SU-DHL-6 (cell line): ENCODE measurements around the gene KRTAP12-1.

ENCODE experiments used
- H2AFZ ChIP-seq: fragments of 200-600 bp; sonication (generic); 2 replicates; pipeline ENCODE4 v1.6.1; 2014; ENCODE audit warnings: low read depth, mild to moderate bottlenecking, moderate library complexity, mixed read lengths, antibody characterized with exemption, low read length; ENCODE audit not compliant: severe bottlenecking
- H3F3A ChIP-seq: fragments of 200-600 bp; shearing (Covaris generic); 2 replicates; pipeline ENCODE4 v1.6.0; 2016; ENCODE audit warnings: antibody characterized with exemption, mild to moderate bottlenecking; ENCODE audit not compliant: insufficient read depth
- H3K27ac ChIP-seq: fragments of 200-600 bp; sonication (generic); 2 replicates; pipeline ENCODE4 v1.5.1; 2016; ENCODE audit warnings: low read depth, mild to moderate bottlenecking, low read length, moderate library complexity, mixed read lengths
- H3K27me3 ChIP-seq: fragments of 200-600 bp; sonication (generic), shearing (Covaris generic); 2 replicates; pipeline ENCODE4 v1.6.0; 2014; ENCODE audit warnings: mild to moderate bottlenecking, low read length
- H3K36me3 ChIP-seq: fragments of 200-600 bp; sonication (generic); 2 replicates; pipeline ENCODE4 v1.6.1; 2014; ENCODE audit warnings: mild to moderate bottlenecking, low read length, mixed read lengths
- H3K4me2 ChIP-seq: fragments of 300-600, 200-600 bp; shearing (Covaris generic), sonication (generic); 2 replicates; pipeline ENCODE4 v1.6.0; 2014; ENCODE audit warnings: low read length, low read depth, mild to moderate bottlenecking; ENCODE audit not compliant: poor library complexity, severe bottlenecking
- H3K4me3 ChIP-seq: fragments of 200-600 bp; sonication (generic); 2 replicates; pipeline ENCODE4 v1.5.1; 2014; ENCODE audit warnings: antibody characterized with exemption, low read length, mild to moderate bottlenecking, mixed read lengths; ENCODE audit not compliant: insufficient read depth, poor library complexity, severe bottlenecking
- H3K79me2 ChIP-seq: fragments of 200-600 bp; sonication (generic); 2 replicates; pipeline ENCODE4 v1.6.1; 2014; ENCODE audit warnings: mild to moderate bottlenecking, low read length, moderate library complexity; ENCODE audit not compliant: insufficient read depth
- H3K9ac ChIP-seq: fragments of 200-600 bp; sonication (generic); 2 replicates; pipeline ENCODE4 v1.7.0; 2014; ENCODE audit warnings: mild to moderate bottlenecking, low read length
- H3K9me2 ChIP-seq: fragments of 200-600 bp; sonication (generic); replicated peaks from 2 replicates; pipeline ENCODE4 v1.6.1; 2014; ENCODE audit warnings: low read length; ENCODE audit not compliant: insufficient read depth
- H3K9me3 ChIP-seq: fragments of 200-600 bp; sonication (generic); 2 replicates; pipeline ENCODE4 v1.6.1; 2014; ENCODE audit warnings: low read length, mixed read lengths; ENCODE audit not compliant: insufficient read depth
- H4K20me1 ChIP-seq: fragments of 200-600 bp; sonication (generic); 2 replicates; pipeline ENCODE4 v1.6.1; 2014; ENCODE audit warnings: low read depth, mild to moderate bottlenecking, antibody characterized with exemption, low read length, moderate library complexity, mixed read lengths
- CTCF ChIP-seq: fragments of 200-600 bp; sonication (generic); IDR thresholded peaks from one replicate; pipeline ENCODE4 v1.5.1; 2017; ENCODE audit warnings: antibody characterized with exemption, mild to moderate bottlenecking, low read length, moderate library complexity; ENCODE audit not compliant: insufficient read depth, poor library complexity, severe bottlenecking
- EZH2phosphoT487 ChIP-seq: fragments of 200-600 bp; sonication (generic), shearing (Covaris generic); conservative IDR thresholded peaks from 2 replicates; pipeline ENCODE4 v1.6.1; 2018; ENCODE audit warnings: mild to moderate bottlenecking, antibody characterized with exemption, low read length, moderate library complexity, mixed read lengths

KRTAP12-1 gene

GRCh38 chr21:44670642-44671432 is 11.1 kb downstream of the KRTAP12-1 start:
- Histone ChIP-seq H3F3A (no peaks in the 10 kb centered on the region), H3K36me3 (no peaks in the 10 kb centered on the region), H3K27me3 (no peaks in the 10 kb centered on the region), H3K4me3 (no peak overlapping the region), H3K79me2 (no peaks in the 10 kb centered on the region), H3K9me3 (no peaks in the 10 kb centered on the region), H3K9me2 (no peaks in the 10 kb centered on the region), H3K27ac (no peak overlapping the region), H3K4me2 (no peak overlapping the region), H2AFZ (no peak overlapping the region), H3K9ac (no peak overlapping the region), H4K20me1 (no peaks in the 10 kb centered on the region)
- TF ChIP-seq CTCF (no peak), EZH2phosphoT487 (no peak)

DNA sequence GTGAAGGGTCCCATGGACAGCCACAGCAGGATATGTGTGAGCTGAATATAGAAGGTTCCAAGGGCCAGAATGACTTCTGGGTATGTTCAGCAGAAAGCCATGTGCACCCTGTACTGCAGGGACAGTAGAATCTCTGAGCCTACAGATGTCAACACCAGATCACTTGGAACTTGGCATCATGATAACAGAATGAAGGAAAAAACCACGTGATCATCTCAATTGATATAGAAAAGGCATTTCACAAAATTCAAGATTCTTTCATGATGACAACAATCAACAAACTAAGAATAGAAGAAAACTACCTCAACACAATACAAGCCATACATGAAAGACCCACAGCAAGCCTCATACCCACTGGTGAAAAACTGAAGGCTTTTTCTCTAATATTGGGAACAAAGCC is 14.4 kb downstream of the KRTAP12-1 start:
- H4K20me1 ChIP-seq, result no peaks in the 10 kb centered on the region
- no peak overlapping the region for H3K4me2 ChIP-seq
- no peaks in the 10 kb centered on the region for H3K36me3 ChIP-seq
- no peak overlapping the region for H2AFZ ChIP-seq
- H3K9ac ChIP-seq, result no peak overlapping the region
- TF ChIP-seq EZH2phosphoT487, result no peak
- no peak for TF ChIP-seq CTCF
- no peak overlapping the region for H3K4me3 ChIP-seq
- H3K27me3 ChIP-seq, result no peaks in the 10 kb centered on the region
- H3F3A ChIP-seq, result no peaks in the 10 kb centered on the region
- H3K79me2 ChIP-seq, result no peaks in the 10 kb centered on the region
- no peak overlapping the region for H3K27ac ChIP-seq
- H3K9me2 ChIP-seq, result no peaks in the 10 kb centered on the region
- no peaks in the 10 kb centered on the region for H3K9me3 ChIP-seq

DNA sequence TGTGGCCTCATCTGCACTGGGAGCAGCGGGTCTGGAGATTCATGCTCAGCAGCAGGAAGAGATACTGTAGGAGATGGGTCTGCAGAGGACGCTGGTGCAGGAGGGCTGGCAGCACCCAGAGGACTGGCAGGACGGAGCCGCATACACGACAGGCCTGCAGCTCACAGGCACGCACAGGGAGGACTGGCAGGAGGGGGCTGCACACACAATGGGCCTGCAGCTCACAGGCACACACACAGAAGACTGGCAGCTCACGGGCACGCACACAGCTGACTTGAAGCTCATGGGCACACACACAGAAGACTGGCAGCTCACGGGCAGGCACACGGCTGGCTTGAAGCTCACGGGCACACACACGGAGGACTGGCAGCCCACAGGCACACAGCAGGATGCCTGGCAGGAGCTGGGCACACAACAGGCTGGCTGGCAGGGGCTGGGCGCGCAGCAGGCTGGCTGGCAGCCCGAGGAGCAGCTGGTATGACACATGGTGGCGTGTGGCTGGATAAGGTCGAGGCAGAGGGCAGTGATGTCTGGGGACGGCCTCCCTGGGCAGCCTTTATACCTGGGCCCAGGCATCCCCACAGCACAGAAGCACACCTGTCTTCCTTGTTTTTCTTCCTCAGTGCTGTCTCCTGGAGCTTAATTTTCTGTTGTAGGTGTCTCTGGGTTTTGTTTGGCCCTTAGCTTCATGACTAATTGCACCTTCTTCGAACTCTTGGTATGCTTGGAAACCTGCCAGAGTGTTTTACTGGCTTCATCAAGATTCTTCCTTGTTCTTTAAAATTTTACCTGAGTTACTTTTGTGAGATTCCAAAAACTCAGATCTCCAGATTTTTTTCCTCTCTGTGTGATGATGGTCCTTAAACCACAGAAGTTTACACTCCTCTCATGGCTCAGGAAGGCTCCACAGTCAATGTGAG is 15.3 kb downstream of the KRTAP12-1 start, which contains the start of gene KRTAP12-2:
Gene KRTAP12-2 (minus strand): TSS at position 527 of the 920 bp plus-strand sequence. CDS start 41 bp downstream, at position 486.
- no peaks in the 10 kb centered on the region for H3K27me3 ChIP-seq
- H3K79me2 ChIP-seq, result no peaks in the 10 kb centered on the region
- no peaks in the 10 kb centered on the region for H3K9me3 ChIP-seq
- no peaks in the 10 kb centered on the region for H3F3A ChIP-seq
- H3K4me3 ChIP-seq, result no peak within 1 kb of the TSS
- no peak within 1 kb of the TSS for H3K27ac ChIP-seq
- no peaks in the 10 kb centered on the region for H3K36me3 ChIP-seq
- no peak within 1 kb of the TSS for H3K9ac ChIP-seq
- no peak for TF ChIP-seq EZH2phosphoT487
- TF ChIP-seq CTCF, result no peak
- no peaks in the 10 kb centered on the region for H3K9me2 ChIP-seq
- no peaks in the 10 kb centered on the region for H4K20me1 ChIP-seq
- H2AFZ ChIP-seq, result no peak within 1 kb of the TSS
- no peak within 1 kb of the TSS for H3K4me2 ChIP-seq
